Inflammatory macrophage treated with lipopolysaccharide for 4 hours (primary cell): ENCODE data around the gene TNIP1.

ENCODE experiments used
- DNase-seq: peaks from one replicate; pipeline ENCODE4 v3.0.0-alpha.2; 2020

Gene TNIP1

GRCh38 chr5:151081431-151082281, 822 bp upstream of the TNIP1 start:
- peak; percentile 82 for DNase-seq

- DNase-seq: peak; percentile 80
These were observed 809 bp downstream of the TNIP1 start for GRCh38 chr5:151079838-151080612.

- DNase-seq: no peak
These were observed 2.2 kb downstream of the TNIP1 start for GRCh38 chr5:151078490-151079262.

- DNase-seq: no peak
These were observed 2.9 kb downstream of the TNIP1 start for GRCh38 chr5:151077967-151078366.

GRCh38 chr5:151077419-151077818, 3.4 kb downstream of the TNIP1 start:
- no peak for DNase-seq

GRCh38 chr5:151076616-151077015, 4.2 kb downstream of the TNIP1 start:
- no peak for DNase-seq

GRCh38 chr5:151075698-151076331, 5.0 kb downstream of the TNIP1 start:
- peak; percentile 53 for DNase-seq

- no peak for DNase-seq
These were observed 6.3 kb downstream of the TNIP1 start for GRCh38 chr5:151074557-151074956.

GRCh38 chr5:151073280-151073679, 7.6 kb downstream of the TNIP1 start:
- DNase-seq: no peak

GRCh38 chr5:151072630-151073025, 8.2 kb downstream of the TNIP1 start:
- no peak for DNase-seq

- DNase-seq: no peak
These were observed 8.8 kb downstream of the TNIP1 start for GRCh38 chr5:151071848-151072629.

GRCh38 chr5:151071021-151071420, 9.8 kb downstream of the TNIP1 start:
- no peak for DNase-seq

- no peak for DNase-seq
These were observed 10.4 kb downstream of the TNIP1 start for GRCh38 chr5:151070449-151070848.

GRCh38 chr5:151068433-151069197, 12.2 kb downstream of the TNIP1 start:
- DNase-seq: no peak

- DNase-seq: peak; percentile 79
These were observed 13.0 kb downstream of the TNIP1 start for GRCh38 chr5:151067632-151068432.

- DNase-seq: no peak
These were observed 13.9 kb downstream of the TNIP1 start for GRCh38 chr5:151066920-151067319.

- peak; percentile 49 for DNase-seq
These were observed 15.2 kb downstream of the TNIP1 start for GRCh38 chr5:151065609-151066008.

GRCh38 chr5:151064916-151065499, 15.8 kb downstream of the TNIP1 start:
- DNase-seq: no peak

GRCh38 chr5:151063142-151063989, 17.5 kb downstream of the TNIP1 start:
- DNase-seq: peak; percentile 78
